GM12878 (cell line): ENCODE results near the gene OR14J1. TPM values are rescaled to one million over a fixed set of nuclear protein-coding genes. Genes with fewer than 3 reads are reported as not detected.

Experiments
- ATAC-seq: fragments of 200-7000 bp; cut with Tn5 transposase; 3 replicates; pipeline ENCODE4 v1.9.1; 2020; ENCODE audit warnings: mild to moderate bottlenecking, moderate library complexity
- BruUV-seq: library from RNA; stranded (reverse); fragments of 400-500 nt; replicated peaks from 2 replicates; lab custom pipeline; 2021; lab: Mats Ljungman, UMichigan
- CTCF ChIA-PET: fragments of 300-600 bp; sonication (Branson Sonifier 250); formaldehyde crosslinking; extraction: SDS; loops from one replicate; lab custom pipeline; 2021; ENCODE audit warnings: inconsistent platforms; lab: Yijun Ruan, JAX
- POLR2A ChIA-PET: fragments of 350-600 bp; formaldehyde crosslinking; extraction: SDS; loops from one replicate; lab custom pipeline; 2021; ENCODE audit warnings: inconsistent platforms; lab: Charles Lee
- RAD21 ChIA-PET: fragments of 300-600 bp; sonication (Branson Sonifier 250); formaldehyde crosslinking; loops from one replicate; lab custom pipeline; 2023; ENCODE audit warnings: antibody characterized with exemption; ENCODE audit not compliant: unreplicated experiment; lab: Charles Lee
- SMC1A ChIA-PET: fragments of 300-600 bp; sonication (Branson Sonifier 250); formaldehyde crosslinking; loops from one replicate; lab custom pipeline; 2023; ENCODE audit not compliant: unreplicated experiment, uncharacterized antibody; lab: Charles Lee
- DNase-seq: peaks from one replicate; pipeline ENCODE4 v3.0.0-alpha.2; 2011; ENCODE audit warnings: low read depth, low spot score
- FAIRE-seq: peaks from 3 replicates; lab custom pipeline; 2011; peaks lifted over from hg19 to GRCh38; lab: Jason Lieb, UNC
- H2AFZ ChIP-seq: 2 replicates; pipeline ENCODE4 v1.6.0; 2011; ENCODE audit warnings: low read depth, low read length, control low read depth; ENCODE audit not compliant: control insufficient read depth
- H3K27ac ChIP-seq: 2 replicates; pipeline ENCODE4 v1.5.1; 2011; ENCODE audit warnings: control low read depth; ENCODE audit not compliant: control insufficient read depth, insufficient read depth
- H3K27me3 ChIP-seq, 2 experiments: replicated peaks in 1 of 2; 2 replicates each; pipeline versions ENCODE4 v1.6.0 to v1.6.1; 2011; ENCODE audit warnings: low read length in 1 of 2; ENCODE audit not compliant: control insufficient read depth in 2 of 2, insufficient read depth in 2 of 2
- H3K36me3 ChIP-seq, 2 experiments: 2 replicates each; pipeline ENCODE4 v1.5.1; 2011; ENCODE audit warnings: low read length in 1 of 2; ENCODE audit not compliant: control insufficient read depth in 2 of 2, insufficient read depth in 2 of 2
- H3K4me1 ChIP-seq: 2 replicates; pipeline ENCODE4 v1.6.1; 2011; ENCODE audit warnings: mild to moderate bottlenecking, low read length, moderate library complexity, mixed read lengths; ENCODE audit not compliant: control insufficient read depth, insufficient read depth
- H3K4me2 ChIP-seq: 2 replicates; pipeline ENCODE4 v1.6.0; 2011; ENCODE audit warnings: control low read depth; ENCODE audit not compliant: control insufficient read depth, insufficient read depth
- H3K4me3 ChIP-seq: fragments of 200-600 bp; sonication (generic); 2 replicates; pipeline ENCODE4 v1.5.1; 2016
- H3K79me2 ChIP-seq: 2 replicates; pipeline ENCODE4 v1.6.0; 2011; ENCODE audit warnings: low read length; ENCODE audit not compliant: control insufficient read depth, insufficient read depth
- H3K9ac ChIP-seq: 2 replicates; pipeline ENCODE4 v1.8.0; 2011; ENCODE audit warnings: low read length, control low read depth, mixed read lengths; ENCODE audit not compliant: control insufficient read depth, insufficient read depth
- H3K9me3 ChIP-seq: replicated peaks from 3 replicates; pipeline ENCODE4 v1.5.1; 2011; ENCODE audit warnings: mild to moderate bottlenecking, low read length; ENCODE audit not compliant: control insufficient read depth, insufficient read depth
- H4K20me1 ChIP-seq: 2 replicates; pipeline ENCODE4 v1.6.0; 2011; ENCODE audit not compliant: control insufficient read depth, insufficient read depth
- FOS ChIP-seq: IDR thresholded peaks from 3 replicates; pipeline ENCODE4 v1.6.1; 2011; ENCODE audit warnings: borderline replicate concordance; ENCODE audit not compliant: insufficient read length; ENCODE audit errors: extremely low read depth
- IKZF2 ChIP-seq, 2 experiments: fragments of 450-650 bp; IDR thresholded peaks; 2 replicates each; pipeline ENCODE4 v1.6.1; 2017; ENCODE audit warnings: mild to moderate bottlenecking in 2 of 2, moderate library complexity in 2 of 2
- RCOR1 ChIP-seq: conservative IDR thresholded peaks from 2 replicates; pipeline ENCODE4 v1.6.1; 2012; ENCODE audit warnings: low read depth, low read length, improper control_type of control experiment
- SPI1 ChIP-seq: IDR thresholded peaks from 2 replicates; pipeline ENCODE4 v1.6.1; 2011; ENCODE audit warnings: low read depth, mild to moderate bottlenecking, low read length, moderate library complexity, borderline replicate concordance; ENCODE audit not compliant: insufficient read depth
- SUPT20H ChIP-seq: IDR thresholded peaks from 2 replicates; pipeline ENCODE4 v1.6.1; 2011; ENCODE audit warnings: low read depth, mild to moderate bottlenecking, low read length, moderate library complexity, borderline replicate concordance; ENCODE audit not compliant: control insufficient read depth
- ZNF207 ChIP-seq: fragments of 450-650 bp; IDR thresholded peaks from 2 replicates; pipeline ENCODE4 v1.6.1; 2014; ENCODE audit warnings: antibody characterized with exemption, mild to moderate bottlenecking, borderline replicate concordance
- whole genome bisulfite sequencing: methylation state at CpG from one replicate; pipeline ENCODE4 v1.1.6; 2016; ENCODE audit warnings: low lambda C conversion rate; ENCODE audit not compliant: insufficient replicate concordance, insufficient coverage; ENCODE audit errors: missing lambda C conversion rate; 5-methylcytosine and 5-hydroxymethylcytosine counted together
- in situ Hi-C: fragments of 300-500 bp; cut with MboI; formaldehyde crosslinking; loops from 9 replicates; pipeline ENCODE4 v1.14.3; 2018; ENCODE audit warnings: mixed read lengths
- intact Hi-C: fragments of 100-400 bp; cut with micrococcal nuclease; formaldehyde crosslinking; loops from one replicate; pipeline ENCODE4 v1.14.2; 2022; ENCODE audit not compliant: unreplicated experiment
- polyA plus RNA-seq, 11 experiments: library from polyadenylated mRNA; depleted of rRNA in 4 of 11; unstranded in 6 of 11; stranded (reverse) in 5 of 11; fragments of >200 nt; fragmentation: Nextera tagmentation in 4 of 11; fragmentation: Illumina TruSeq in 1 of 11; extraction: Ambion mirVana in 4 of 11; extraction: Trizol in 1 of 11; gene quantifications; 1 replicate in 1 of 11; 2 replicates in 10 of 11; pipeline versions ENCODE4 v1.2.1 to v1.2.3, GENCODE V29; 2011 to 2016; ENCODE audit warnings: inconsistent platforms in 2 of 11, missing spikeins in 2 of 11, low read depth in 1 of 11
- total RNA-seq, 4 experiments: library from RNA; depleted of rRNA in 3 of 4; stranded (reverse); fragments of >200 nt in 3 of 4; fragmentation: Illumina TruSeq in 1 of 4; extraction: Trizol in 1 of 4; gene quantifications; 2 replicates each; pipeline versions ENCODE4 v1.2.1 to v1.2.3, GENCODE V29; 2013 to 2021
- TF ChIP-seq, protein P1 (sequence below): IDR thresholded peaks from 2 replicates; pipeline ENCODE4 v1.6.1; 2012; ENCODE audit warnings: low read depth, low read length, improper control_type of control experiment
- TF ChIP-seq, protein P2 (sequence below): fragments of 450-650 bp; formaldehyde crosslinking; IDR thresholded peaks from 2 replicates; pipeline ENCODE4 v1.4.0; 2022; ENCODE audit warnings: mild to moderate bottlenecking, moderate library complexity
- TF ChIP-seq, protein P3 (sequence below): fragments of 150-350 bp; IDR thresholded peaks from 2 replicates; pipeline ENCODE4 v1.6.1; 2014; ENCODE audit warnings: mild to moderate bottlenecking, low read depth, low read length

Gene OR14J1
- total and polyA plus RNA-seq, 10 of the 15 experiments (the other 5 are each of a cell fraction or from before 2014, with no cell fraction given): not detected

DNA sequence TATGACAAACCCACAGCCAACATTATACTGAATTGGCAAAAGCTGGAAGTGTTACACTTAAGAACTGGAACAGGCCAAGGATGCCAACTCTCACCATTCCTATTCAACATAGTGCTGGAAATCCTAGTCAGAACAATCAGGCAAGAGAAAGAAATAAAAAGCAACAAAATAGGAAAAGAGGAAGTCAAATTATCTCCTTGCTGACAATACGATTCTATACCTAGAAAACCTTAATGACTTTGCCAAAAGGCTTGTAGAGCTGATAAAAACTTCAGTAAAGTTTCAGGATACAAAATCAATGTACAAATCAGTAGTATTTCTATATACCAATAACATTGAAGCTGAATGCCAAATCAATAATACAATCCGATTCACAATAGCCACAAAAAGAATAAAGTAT is 34.8 kb downstream of the OR14J1 start:
- Histone ChIP-seq H3K9me3 (no peaks in the 10 kb centered on the region), H3K79me2 (no peaks in the 10 kb centered on the region), H3K27ac (no peak overlapping the region), H4K20me1 (no peaks in the 10 kb centered on the region), H3K27me3 (no peaks in the 10 kb centered on the region), H3K36me3 (no peaks in the 10 kb centered on the region), H3K9ac (no peak overlapping the region), H3K4me1 (no peaks in the 10 kb centered on the region), H3K4me3 (no peak overlapping the region), H3K4me2 (no peak overlapping the region), H2AFZ (no peak overlapping the region)
- FAIRE-seq (no peak), ATAC-seq (no peak), DNase-seq (no peak)
- intact Hi-C loops: no loop called here
- in situ Hi-C loops: no loop called here
- ChIA-PET CTCF (no interaction called here), POLR2A (no interaction called here), RAD21 (no interaction called here), SMC1A (no interaction called here)
- WGBS: 21% methylated on average over 2 of the region's 2 CpGs
- no peak for TF ChIP-seq RCOR1
- no peak for TF ChIP-seq SUPT20H
- no peak for TF ChIP-seq IKZF2 (IDR thresholded peaks at IDR 0.05)
- TF ChIP-seq ZNF207: no peak
- TF ChIP-seq, protein P1, sequence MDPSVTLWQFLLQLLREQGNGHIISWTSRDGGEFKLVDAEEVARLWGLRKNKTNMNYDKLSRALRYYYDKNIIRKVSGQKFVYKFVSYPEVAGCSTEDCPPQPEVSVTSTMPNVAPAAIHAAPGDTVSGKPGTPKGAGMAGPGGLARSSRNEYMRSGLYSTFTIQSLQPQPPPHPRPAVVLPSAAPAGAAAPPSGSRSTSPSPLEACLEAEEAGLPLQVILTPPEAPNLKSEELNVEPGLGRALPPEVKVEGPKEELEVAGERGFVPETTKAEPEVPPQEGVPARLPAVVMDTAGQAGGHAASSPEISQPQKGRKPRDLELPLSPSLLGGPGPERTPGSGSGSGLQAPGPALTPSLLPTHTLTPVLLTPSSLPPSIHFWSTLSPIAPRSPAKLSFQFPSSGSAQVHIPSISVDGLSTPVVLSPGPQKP: no peak
- no peak for TF ChIP-seq FOS
- TF ChIP-seq SPI1: no peak
- no TSS peak for BruUV-seq

DNA sequence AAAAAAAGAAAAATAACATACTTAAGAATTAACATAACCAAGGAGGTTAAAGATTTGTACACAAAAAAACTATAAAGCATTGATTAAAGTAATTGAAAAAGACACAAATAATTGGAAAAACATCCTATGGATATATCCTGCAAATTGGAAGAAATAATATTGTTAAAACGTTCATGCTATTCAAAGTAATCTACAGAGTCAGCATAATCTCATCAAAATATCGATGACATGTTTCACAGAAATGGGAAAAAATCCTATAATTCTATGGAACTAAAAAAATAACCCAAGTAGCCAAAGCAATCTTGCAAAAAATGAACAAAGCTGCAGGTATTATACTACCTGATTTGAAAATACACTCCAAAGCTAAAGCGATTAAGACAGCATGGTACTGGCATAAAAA is 43.9 kb downstream of the OR14J1 start:
- BruUV-seq: no TSS peak
- Histone ChIP-seq H3K36me3 (no peaks in the 10 kb centered on the region), H3K4me3 (no peak overlapping the region), H3K27me3 (no peaks in the 10 kb centered on the region), H3K4me2 (no peak overlapping the region), H2AFZ (no peak overlapping the region), H4K20me1 (no peaks in the 10 kb centered on the region), H3K9ac (no peak overlapping the region), H3K4me1 (no peaks in the 10 kb centered on the region), H3K79me2 (no peaks in the 10 kb centered on the region), H3K9me3 (no peaks in the 10 kb centered on the region), H3K27ac (no peak overlapping the region)
- ChIA-PET CTCF (interaction anchor here (1.1 kb wide), 1 partner anchor 316 kb away, joined by 3 read pairs; no protein-coding TSS in a partner anchor), POLR2A (no interaction called here), RAD21 (no interaction called here), SMC1A (no interaction called here)
- DNase-seq (no peak), ATAC-seq (no peak), FAIRE-seq (no peak)
- WGBS: 7% methylated on average over 3 of the region's 3 CpGs
- intact Hi-C loops: no loop called here
- in situ Hi-C loops: no loop called here
- TF ChIP-seq, protein P2, sequence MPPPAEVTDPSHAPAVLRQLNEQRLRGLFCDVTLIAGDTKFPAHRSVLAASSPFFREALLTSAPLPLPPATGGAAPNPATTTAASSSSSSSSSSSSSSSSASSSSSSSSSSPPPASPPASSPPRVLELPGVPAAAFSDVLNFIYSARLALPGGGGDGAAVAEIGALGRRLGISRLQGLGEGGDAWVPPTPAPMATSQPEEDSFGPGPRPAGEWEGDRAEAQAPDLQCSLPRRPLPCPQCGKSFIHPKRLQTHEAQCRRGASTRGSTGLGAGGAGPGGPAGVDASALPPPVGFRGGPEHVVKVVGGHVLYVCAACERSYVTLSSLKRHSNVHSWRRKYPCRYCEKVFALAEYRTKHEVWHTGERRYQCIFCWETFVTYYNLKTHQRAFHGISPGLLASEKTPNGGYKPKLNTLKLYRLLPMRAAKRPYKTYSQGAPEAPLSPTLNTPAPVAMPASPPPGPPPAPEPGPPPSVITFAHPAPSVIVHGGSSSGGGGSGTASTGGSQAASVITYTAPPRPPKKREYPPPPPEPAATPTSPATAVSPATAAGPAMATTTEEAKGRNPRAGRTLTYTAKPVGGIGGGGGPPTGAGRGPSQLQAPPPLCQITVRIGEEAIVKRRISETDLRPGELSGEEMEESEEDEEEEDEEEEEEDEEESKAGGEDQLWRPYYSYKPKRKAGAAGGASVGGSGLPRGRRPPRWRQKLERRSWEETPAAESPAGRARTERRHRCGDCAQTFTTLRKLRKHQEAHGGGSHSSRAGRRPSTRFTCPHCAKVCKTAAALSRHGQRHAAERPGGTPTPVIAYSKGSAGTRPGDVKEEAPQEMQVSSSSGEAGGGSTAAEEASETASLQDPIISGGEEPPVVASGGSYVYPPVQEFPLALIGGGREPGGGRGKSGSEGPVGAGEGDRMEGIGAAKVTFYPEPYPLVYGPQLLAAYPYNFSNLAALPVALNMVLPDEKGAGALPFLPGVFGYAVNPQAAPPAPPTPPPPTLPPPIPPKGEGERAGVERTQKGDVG (CRISPR knock-in tag): no peak
- TF ChIP-seq, protein P3, sequence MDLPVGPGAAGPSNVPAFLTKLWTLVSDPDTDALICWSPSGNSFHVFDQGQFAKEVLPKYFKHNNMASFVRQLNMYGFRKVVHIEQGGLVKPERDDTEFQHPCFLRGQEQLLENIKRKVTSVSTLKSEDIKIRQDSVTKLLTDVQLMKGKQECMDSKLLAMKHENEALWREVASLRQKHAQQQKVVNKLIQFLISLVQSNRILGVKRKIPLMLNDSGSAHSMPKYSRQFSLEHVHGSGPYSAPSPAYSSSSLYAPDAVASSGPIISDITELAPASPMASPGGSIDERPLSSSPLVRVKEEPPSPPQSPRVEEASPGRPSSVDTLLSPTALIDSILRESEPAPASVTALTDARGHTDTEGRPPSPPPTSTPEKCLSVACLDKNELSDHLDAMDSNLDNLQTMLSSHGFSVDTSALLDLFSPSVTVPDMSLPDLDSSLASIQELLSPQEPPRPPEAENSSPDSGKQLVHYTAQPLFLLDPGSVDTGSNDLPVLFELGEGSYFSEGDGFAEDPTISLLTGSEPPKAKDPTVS: no peak
